Activated naive CD4-positive, alpha-beta T cell treated with anti-CD3 and anti-CD28 coated beads, Interleukin-2, amount 50 U/mL, for 24 hours (primary cell): ENCODE data around the gene ARHGEF37.

Experiments
- H3K27ac Mint-ChIP-seq: one replicate; pipeline ENCODE4 v1.8.0; 2021; ENCODE audit warnings: mild to moderate bottlenecking, mixed read lengths
- H3K27me3 Mint-ChIP-seq: one replicate; pipeline ENCODE4 v1.8.0; 2021; ENCODE audit warnings: mixed read lengths
- H3K36me3 Mint-ChIP-seq: one replicate; pipeline ENCODE4 v1.8.0; 2021; ENCODE audit warnings: mixed read lengths
- H3K4me1 Mint-ChIP-seq: one replicate; pipeline ENCODE4 v1.8.0; 2021; ENCODE audit warnings: mixed read lengths
- H3K4me3 Mint-ChIP-seq: one replicate; pipeline ENCODE4 v1.8.0; 2021; ENCODE audit warnings: mild to moderate bottlenecking, mixed read lengths
- H3K9me3 Mint-ChIP-seq: one replicate; pipeline ENCODE4 v1.8.0; 2021; ENCODE audit warnings: mixed read lengths

The ARHGEF37 gene

DNA sequence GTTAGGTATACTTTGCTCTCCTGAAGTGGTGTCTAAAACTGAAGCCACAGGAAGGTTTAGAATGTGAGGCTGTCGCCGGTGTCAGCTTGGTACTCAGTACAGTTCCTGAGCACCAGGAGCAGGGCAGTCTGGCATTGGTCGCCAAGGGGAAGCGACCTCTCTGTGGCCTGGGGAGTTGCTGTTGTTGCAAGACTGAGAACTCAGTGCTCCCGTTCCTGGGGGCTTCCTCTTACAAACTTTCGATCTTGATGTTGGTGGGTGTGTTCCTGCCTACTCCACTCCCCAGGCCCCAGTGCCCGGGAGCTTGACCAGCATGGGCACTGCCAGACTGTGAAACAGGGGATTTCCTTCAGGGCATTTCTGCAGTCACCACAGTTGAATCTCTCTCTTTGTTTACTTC lies 96.4 kb downstream of the ARHGEF37 start:
- H3K4me1 Mint-ChIP-seq, result no peaks in the 10 kb centered on the region
- no peak overlapping the region for H3K4me3 Mint-ChIP-seq
- H3K9me3 Mint-ChIP-seq, result no peaks in the 10 kb centered on the region
- no peaks in the 10 kb centered on the region for H3K36me3 Mint-ChIP-seq
- H3K27me3 Mint-ChIP-seq, result peaks cover 14% of the 10 kb centered on the region
- H3K27ac Mint-ChIP-seq, result no peak overlapping the region

DNA sequence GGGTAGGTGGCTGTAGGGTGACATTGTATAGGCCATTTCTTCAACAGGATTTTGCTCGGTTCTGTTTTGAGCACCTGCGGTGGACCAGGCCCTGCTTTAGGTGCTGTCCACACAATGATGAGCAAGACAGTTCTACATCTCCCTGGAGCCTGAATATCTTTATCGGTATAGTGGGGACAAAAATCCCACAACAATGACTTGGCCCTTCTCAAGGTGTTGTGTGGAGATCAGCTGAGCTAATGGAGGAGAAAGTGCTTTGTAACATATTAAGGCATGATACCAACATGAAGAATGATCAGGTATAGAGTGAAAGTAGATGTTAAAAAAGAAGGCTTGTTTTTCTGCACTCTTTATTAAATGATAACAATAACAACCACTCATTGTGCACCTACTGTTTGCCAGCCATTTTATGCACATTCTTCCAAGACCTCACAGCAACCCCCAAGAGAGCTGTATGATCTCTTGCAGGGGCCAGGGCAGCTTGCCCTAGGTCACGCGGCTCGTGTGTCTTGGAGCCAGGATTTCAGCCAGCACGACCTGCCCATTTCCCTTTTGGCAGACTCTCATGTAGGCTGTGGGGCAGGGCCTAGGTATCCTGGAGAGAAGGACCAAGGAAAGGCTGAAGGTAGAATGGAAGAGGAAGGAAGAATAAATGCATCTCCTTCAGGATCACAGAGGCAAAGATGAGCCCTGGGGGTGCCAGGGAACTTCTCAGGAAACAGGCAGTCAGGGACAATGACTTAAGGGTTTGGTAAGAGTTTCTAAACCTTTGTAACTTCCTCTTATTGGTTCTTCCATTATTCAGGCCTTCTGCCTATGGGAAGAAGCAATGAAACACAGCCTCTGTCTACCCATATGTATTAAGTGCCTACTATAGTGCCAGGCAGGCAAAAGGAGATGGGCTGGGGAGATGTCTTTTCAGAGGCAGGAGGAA lies 98.8 kb downstream of the ARHGEF37 start:
- Mint-ChIP-seq H3K9me3 (no peaks in the 10 kb centered on the region), H3K27ac (no peak overlapping the region), H3K27me3 (peaks cover 11% of the 10 kb centered on the region), H3K36me3 (no peaks in the 10 kb centered on the region), H3K4me1 (no peaks in the 10 kb centered on the region), H3K4me3 (no peak overlapping the region)

DNA sequence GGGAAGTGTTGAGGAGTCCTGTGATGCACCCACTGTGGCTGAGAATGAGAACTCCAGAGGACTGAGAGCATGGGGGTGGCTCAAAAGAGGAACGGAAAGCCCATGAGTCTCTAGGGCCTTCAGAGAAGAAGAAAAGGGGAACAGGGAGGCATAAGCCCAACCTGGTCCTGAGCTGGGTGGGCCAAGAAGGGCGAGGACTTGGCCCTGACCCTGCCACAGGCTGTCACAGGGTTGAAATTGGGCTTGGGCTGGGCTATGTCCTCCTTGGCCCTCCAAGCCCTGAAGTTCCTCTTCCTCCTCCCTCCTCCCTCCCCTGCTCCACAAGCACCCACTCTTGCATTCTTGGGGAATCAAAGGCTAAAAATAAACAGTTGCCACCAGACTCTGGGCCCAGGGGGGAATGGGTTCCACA lies 99.5 kb downstream of the ARHGEF37 start:
- Mint-ChIP-seq H3K36me3 (no peaks in the 10 kb centered on the region), H3K4me1 (no peaks in the 10 kb centered on the region), H3K9me3 (no peaks in the 10 kb centered on the region), H3K27ac (no peak overlapping the region), H3K27me3 (peaks cover 9% of the 10 kb centered on the region), H3K4me3 (no peak overlapping the region)

DNA sequence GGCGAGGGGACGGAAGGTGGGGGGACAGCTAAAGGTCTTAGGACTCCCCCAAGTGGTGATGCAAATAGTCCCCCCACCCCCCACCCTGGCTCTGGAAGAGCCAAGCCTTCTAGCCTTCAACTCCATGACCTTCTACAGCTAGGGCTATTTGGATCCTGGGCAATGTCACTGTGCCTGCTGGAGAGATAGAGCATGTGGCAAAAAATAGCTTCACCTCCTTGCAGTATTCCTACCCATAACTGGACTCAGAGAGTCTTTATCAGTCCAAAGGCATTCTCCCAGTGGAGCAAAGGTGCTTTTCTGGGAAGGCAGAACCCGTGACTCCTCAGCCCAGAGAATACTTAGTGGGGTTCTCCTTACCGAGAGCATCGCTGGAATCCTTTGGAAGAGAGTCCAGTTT lies 100.0 kb downstream of the ARHGEF37 start:
- no peaks in the 10 kb centered on the region for H3K36me3 Mint-ChIP-seq
- peaks cover 11% of the 10 kb centered on the region for H3K27me3 Mint-ChIP-seq
- no peak overlapping the region for H3K27ac Mint-ChIP-seq
- no peak overlapping the region for H3K4me3 Mint-ChIP-seq
- no peaks in the 10 kb centered on the region for H3K4me1 Mint-ChIP-seq
- no peaks in the 10 kb centered on the region for H3K9me3 Mint-ChIP-seq

DNA sequence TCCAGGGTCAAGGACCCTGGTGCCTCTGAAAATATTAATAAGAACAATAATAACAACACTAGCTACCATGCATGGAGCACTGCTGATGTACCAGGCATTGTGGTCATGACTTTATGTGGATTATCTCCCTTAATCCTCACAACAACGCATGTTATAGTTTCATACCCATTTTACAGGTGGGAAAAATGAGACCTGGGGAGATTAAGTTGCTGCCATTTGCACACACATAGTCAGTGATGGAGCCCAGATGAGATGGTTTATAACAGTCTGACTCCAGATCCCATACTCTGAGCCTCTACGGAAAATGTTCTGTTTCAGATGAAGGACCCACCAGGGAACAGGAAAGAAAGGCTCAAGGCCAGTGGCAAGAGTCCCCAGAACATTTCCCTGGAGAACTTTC lies 100.6 kb downstream of the ARHGEF37 start:
- Mint-ChIP-seq H3K9me3 (no peaks in the 10 kb centered on the region), H3K27ac (no peak overlapping the region), H3K4me1 (no peaks in the 10 kb centered on the region)

DNA sequence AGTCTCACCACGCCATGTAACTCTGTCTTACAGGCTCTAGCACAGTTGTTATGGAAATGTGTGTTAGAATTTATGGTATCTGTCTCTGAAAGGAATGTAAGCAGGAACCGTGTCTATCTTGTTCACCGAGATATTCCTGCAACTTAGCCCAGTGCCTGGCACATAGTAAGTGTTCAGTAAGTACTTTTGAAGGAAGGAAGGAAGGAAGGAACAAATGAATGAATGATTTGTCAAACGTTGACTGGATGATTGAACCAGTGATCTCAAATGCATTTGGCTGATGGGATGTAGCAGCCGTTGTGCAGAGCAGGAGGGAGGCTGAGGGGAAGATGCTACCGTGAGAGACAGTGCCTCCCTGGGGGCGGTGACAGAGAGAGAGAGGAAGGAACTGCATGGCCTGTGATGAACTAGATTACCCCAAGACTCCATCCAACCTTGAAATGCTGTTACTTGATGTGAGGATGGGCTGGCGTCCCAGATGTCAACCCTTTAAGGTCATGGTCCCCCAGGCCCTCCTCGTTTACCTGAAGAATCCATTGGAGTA lies 101.3 kb downstream of the ARHGEF37 start:
- Mint-ChIP-seq H3K9me3 (no peaks in the 10 kb centered on the region), H3K27me3 (peaks cover 11% of the 10 kb centered on the region), H3K27ac (no peak overlapping the region), H3K4me3 (no peak overlapping the region), H3K4me1 (no peaks in the 10 kb centered on the region), H3K36me3 (no peaks in the 10 kb centered on the region)

More for the DNA sequence above, 100.6 kb downstream of the ARHGEF37 start:
- H3K36me3 Mint-ChIP-seq, result no peaks in the 10 kb centered on the region
- no peak overlapping the region for H3K4me3 Mint-ChIP-seq
- H3K27me3 Mint-ChIP-seq, result peaks cover 9% of the 10 kb centered on the region

DNA sequence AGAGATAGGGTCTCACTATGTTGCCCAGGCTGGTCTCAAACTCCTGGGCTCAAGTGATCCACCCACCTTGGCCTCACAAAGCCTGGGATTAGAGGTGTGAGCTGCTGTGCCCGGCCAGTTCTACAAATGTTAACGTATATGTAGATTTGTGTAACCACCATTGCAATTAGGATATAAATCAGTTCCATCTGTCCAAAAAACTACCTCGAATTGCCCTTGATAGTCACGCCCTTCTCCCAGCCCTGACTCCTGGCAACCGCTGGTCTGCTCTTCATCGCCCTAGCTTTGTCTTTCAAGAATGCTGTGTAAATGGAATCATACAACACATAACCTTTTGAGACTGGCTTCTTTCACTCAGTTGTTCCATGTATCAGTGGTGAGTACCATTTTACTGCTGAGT lies 102.7 kb downstream of the ARHGEF37 start:
- H3K4me1 Mint-ChIP-seq, result no peaks in the 10 kb centered on the region
- H3K36me3 Mint-ChIP-seq, result no peaks in the 10 kb centered on the region
- no peaks in the 10 kb centered on the region for H3K9me3 Mint-ChIP-seq
- H3K4me3 Mint-ChIP-seq, result no peak overlapping the region
- H3K27me3 Mint-ChIP-seq, result peaks cover 17% of the 10 kb centered on the region
- no peak overlapping the region for H3K27ac Mint-ChIP-seq

DNA sequence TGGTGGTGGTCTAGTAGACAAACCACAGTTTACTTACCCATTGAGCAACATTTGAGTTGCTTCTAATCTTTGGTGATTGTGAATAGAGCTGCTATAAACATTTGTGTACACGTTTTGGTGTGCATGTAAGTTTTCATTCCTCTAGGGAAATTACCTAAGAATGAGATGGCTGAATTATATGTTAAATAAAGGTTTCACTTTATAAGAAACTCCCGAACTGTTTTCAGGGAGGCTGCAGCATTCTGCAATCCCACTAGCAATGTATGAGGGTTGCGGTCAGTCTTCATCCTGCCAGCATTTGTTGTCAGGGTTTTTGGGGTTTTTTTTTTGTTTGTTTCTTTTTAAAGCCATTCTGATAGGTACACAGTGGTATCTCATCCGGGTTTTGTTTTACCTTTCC lies 103.1 kb downstream of the ARHGEF37 start:
- no peak overlapping the region for H3K4me3 Mint-ChIP-seq
- H3K27me3 Mint-ChIP-seq, result peaks cover 21% of the 10 kb centered on the region
- no peaks in the 10 kb centered on the region for H3K36me3 Mint-ChIP-seq
- no peak overlapping the region for H3K27ac Mint-ChIP-seq
- no peaks in the 10 kb centered on the region for H3K4me1 Mint-ChIP-seq
- H3K9me3 Mint-ChIP-seq, result no peaks in the 10 kb centered on the region
